PC-3 (cell line): ENCODE data around the gene FMNL3.

Source experiments
- CTCF ChIP-seq: fragments of 300-600 bp; sonication (generic); conservative IDR thresholded peaks from 2 replicates; pipeline ENCODE4 v1.5.1; 2017; ENCODE audit warnings: antibody characterized with exemption, low read depth, mild to moderate bottlenecking, low read length
- EZH2 ChIP-seq: fragments of 300-600 bp; sonication (generic); IDR thresholded peaks from one replicate; pipeline ENCODE4 v1.6.1; 2017; ENCODE audit warnings: antibody characterized with exemption, mild to moderate bottlenecking, low read length; ENCODE audit not compliant: unreplicated experiment

DNA sequence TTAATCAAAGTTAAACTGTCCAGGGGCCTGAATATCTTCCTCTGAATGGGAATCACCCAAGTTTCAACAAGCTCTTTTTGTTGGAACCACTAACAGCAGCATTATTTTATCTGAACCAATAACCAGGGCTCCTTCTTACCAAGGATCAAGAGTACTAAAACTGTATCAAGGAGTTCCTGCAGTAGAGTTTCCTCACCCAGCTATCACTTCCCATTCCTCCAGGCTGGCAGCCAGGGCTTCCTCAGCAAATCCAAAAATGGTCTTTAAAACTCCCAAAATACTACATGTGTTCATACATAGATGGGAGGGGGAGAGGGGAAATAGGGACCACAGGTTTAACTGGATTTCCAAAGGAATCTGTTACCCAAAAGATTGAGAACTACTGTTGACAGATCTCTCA is 10.5 kb downstream of the FMNL3 start:
- TF ChIP-seq CTCF (no peak), EZH2 (no peak)
